Measurements from ENCODE around the gene PPARG. TPM values are rescaled to one million over a fixed set of nuclear protein-coding genes. Genes with fewer than 3 reads are reported as not detected.

Gene PPARG
- total and polyA plus RNA-seq, 2 experiments from 2014 or later, result 0.15 to 0.42 TPM

DNA sequence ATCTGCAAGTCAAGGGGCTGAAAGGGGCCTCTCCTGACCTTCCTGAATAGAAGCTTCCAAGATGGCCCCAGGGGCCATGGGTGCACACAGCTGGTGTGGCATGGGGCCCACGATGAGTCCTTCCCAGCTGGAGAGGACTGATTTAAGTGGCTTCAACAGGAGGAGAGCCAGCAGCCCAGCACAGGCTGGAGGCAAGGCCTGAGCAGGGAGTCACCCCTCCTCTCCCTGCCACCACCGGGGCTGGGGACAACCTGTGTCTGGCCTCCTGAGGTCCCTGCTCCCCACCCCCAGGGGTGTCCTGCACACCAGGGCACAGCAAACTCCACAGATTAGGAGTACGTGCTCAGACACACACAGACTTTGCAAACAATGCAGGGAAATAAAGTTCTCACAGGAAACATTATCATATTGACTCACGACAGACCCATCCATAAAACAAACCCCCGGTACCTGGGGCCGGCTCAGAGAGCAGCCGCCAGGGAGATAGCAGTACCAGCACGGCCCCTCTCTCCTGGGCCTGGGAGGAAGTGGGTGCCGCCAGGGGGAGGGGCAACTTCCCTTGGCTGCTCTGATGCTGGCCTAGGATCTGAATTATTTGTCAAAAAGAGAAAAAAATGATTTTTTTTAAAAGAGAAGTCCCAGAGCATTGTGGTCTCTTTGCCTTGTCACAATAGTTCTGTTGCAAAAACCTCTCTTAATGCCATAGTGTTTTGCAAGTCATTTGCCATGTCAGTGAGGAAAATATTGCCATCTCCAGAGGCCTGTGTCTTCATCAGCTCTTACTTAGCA is 173.5 kb downstream of the PPARG start (continued):
- TF ChIP-seq, protein P1, sequence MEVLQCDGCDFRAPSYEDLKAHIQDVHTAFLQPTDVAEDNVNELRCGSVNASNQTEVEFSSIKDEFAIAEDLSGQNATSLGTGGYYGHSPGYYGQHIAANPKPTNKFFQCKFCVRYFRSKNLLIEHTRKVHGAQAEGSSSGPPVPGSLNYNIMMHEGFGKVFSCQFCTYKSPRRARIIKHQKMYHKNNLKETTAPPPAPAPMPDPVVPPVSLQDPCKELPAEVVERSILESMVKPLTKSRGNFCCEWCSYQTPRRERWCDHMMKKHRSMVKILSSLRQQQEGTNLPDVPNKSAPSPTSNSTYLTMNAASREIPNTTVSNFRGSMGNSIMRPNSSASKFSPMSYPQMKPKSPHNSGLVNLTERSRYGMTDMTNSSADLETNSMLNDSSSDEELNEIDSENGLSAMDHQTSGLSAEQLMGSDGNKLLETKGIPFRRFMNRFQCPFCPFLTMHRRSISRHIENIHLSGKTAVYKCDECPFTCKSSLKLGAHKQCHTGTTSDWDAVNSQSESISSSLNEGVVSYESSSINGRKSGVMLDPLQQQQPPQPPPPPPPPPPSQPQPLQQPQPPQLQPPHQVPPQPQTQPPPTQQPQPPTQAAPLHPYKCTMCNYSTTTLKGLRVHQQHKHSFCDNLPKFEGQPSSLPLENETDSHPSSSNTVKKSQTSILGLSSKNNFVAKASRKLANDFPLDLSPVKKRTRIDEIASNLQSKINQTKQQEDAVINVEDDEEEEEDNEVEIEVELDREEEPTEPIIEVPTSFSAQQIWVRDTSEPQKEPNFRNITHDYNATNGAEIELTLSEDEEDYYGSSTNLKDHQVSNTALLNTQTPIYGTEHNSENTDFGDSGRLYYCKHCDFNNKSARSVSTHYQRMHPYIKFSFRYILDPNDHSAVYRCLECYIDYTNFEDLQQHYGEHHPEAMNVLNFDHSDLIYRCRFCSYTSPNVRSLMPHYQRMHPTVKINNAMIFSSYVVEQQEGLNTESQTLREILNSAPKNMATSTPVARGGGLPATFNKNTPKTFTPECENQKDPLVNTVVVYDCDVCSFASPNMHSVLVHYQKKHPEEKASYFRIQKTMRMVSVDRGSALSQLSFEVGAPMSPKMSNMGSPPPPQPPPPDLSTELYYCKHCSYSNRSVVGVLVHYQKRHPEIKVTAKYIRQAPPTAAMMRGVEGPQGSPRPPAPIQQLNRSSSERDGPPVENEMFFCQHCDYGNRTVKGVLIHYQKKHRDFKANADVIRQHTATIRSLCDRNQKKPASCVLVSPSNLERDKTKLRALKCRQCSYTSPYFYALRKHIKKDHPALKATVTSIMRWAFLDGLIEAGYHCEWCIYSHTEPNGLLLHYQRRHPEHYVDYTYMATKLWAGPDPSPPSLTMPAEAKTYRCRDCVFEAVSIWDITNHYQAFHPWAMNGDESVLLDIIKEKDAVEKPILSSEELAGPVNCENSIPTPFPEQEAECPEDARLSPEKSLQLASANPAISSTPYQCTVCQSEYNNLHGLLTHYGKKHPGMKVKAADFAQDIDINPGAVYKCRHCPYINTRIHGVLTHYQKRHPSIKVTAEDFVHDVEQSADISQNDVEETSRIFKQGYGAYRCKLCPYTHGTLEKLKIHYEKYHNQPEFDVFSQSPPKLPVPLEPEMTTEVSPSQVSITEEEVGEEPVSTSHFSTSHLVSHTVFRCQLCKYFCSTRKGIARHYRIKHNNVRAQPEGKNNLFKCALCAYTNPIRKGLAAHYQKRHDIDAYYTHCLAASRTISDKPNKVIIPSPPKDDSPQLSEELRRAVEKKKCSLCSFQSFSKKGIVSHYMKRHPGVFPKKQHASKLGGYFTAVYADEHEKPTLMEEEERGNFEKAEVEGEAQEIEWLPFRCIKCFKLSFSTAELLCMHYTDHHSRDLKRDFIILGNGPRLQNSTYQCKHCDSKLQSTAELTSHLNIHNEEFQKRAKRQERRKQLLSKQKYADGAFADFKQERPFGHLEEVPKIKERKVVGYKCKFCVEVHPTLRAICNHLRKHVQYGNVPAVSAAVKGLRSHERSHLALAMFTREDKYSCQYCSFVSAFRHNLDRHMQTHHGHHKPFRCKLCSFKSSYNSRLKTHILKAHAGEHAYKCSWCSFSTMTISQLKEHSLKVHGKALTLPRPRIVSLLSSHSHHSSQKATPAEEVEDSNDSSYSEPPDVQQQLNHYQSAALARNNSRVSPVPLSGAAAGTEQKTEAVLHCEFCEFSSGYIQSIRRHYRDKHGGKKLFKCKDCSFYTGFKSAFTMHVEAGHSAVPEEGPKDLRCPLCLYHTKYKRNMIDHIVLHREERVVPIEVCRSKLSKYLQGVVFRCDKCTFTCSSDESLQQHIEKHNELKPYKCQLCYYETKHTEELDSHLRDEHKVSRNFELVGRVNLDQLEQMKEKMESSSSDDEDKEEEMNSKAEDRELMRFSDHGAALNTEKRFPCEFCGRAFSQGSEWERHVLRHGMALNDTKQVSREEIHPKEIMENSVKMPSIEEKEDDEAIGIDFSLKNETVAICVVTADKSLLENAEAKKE (CRISPR knock-in tag; IDR thresholded peaks at IDR 0.05), result no peak

DNA sequence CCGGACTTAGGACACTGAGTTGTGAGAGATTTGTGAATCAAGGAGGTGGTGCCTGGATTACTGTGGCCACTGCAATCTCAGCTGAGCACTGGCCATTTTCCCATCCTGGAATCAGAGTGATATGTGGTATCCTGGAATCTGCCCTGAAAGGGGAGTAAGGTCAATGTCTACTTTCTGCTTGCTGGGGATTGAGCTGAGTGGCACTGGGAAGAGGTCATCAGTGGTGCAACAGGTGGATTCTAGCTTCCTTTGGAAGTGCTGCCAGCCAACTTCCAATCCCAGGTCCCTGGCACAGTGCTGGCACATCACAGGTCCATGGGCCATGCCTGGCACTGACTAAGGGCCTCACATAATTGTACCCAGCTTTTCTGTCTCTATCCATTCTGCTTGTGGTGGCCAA is 174.8 kb downstream of the PPARG start:
- Mint-ChIP-seq H3K9me3 (no peaks in the 10 kb centered on the region), H3K27me3 (ENCODE audit: insufficient read depth, low read depth, poor library complexity) (peaks cover 3% of the 10 kb centered on the region), H3K4me1 (peaks cover 3% of the 10 kb centered on the region; the same call in 2 of the 3 replicates), H3K27ac (no peak overlapping the region), H3K4me3 (no peak overlapping the region), H3K36me3 (ENCODE audit: low read depth) (no peaks in the 10 kb centered on the region)
- no peaks in the 10 kb centered on the region for H3K4me1 ChIP-seq (ENCODE audit: insufficient read depth)
- H3K9me2 ChIP-seq (ENCODE audit: insufficient read depth), result no peaks in the 10 kb centered on the region
- H3K79me2 ChIP-seq (replicated peaks; ENCODE audit: insufficient read depth), result no peaks in the 10 kb centered on the region
- DNase-seq (ENCODE audit: low spot score) (no peak), ATAC-seq (no peak)
- H2AFZ ChIP-seq, result no peak overlapping the region
- no peaks in the 10 kb centered on the region for H3K27me3 ChIP-seq (ENCODE audit: insufficient read depth)
- no peaks in the 10 kb centered on the region for H4K20me1 ChIP-seq (replicated peaks; ENCODE audit: insufficient read depth)
- H3F3A ChIP-seq (replicated peaks; ENCODE audit: low read depth), result no peaks in the 10 kb centered on the region
- H3K4me3 ChIP-seq, result no peak overlapping the region
- TF ChIP-seq NANOG (IDR thresholded peaks at IDR 0.05; ENCODE audit: borderline replicate concordance) (no peak), JUNB (IDR thresholded peaks at IDR 0.05; ENCODE audit: unreplicated experiment) (no peak), EZH2 (IDR thresholded peaks at IDR 0.05; ENCODE audit: low read depth, unreplicated experiment) (no peak), ZNF331 (CRISPR knock-in tag; IDR thresholded peaks at IDR 0.05; ENCODE audit: low read depth) (no peak), CREB1 (CRISPR knock-in tag; IDR thresholded peaks at IDR 0.05; ENCODE audit: low read depth) (no peak)
- TF ChIP-seq, protein P1 (CRISPR knock-in tag; IDR thresholded peaks at IDR 0.05), result no peak
- no peaks in the 10 kb centered on the region for H3K36me3 ChIP-seq (ENCODE audit: insufficient read depth)
- H3K4me2 ChIP-seq, result no peak overlapping the region
- H3K27ac ChIP-seq (ENCODE audit: low read depth), result no peak overlapping the region
